NOMO-1 treated with DMSO at 0.1 percent for 48 hours (cell line): ENCODE results near the gene NEK2.
"Not testable (repeated sequence)": the region's sequence is repeated elsewhere in the genome, so short reads cannot be mapped to it uniquely, and the experiment has no call there.

Experiments
- DNase-seq: peaks from one replicate; lab custom pipeline; 2025; ENCODE audit not compliant: unreplicated experiment; lab: John Stamatoyannopoulos, UW

The NEK2 gene

GRCh38 chr1:211634461-211634860 lies 41.0 kb downstream of the NEK2 start:
- no peak for DNase-seq

GRCh38 chr1:211633524-211633846 lies 41.9 kb downstream of the NEK2 start:
- no peak for DNase-seq

GRCh38 chr1:211632808-211633523 lies 42.5 kb downstream of the NEK2 start:
- no peak for DNase-seq

- no peak for DNase-seq
Measured at GRCh38 chr1:211632117-211632807, 43.2 kb downstream of the NEK2 start.

GRCh38 chr1:211631168-211631567 lies 44.3 kb downstream of the NEK2 start:
- no peak for DNase-seq

DNA sequence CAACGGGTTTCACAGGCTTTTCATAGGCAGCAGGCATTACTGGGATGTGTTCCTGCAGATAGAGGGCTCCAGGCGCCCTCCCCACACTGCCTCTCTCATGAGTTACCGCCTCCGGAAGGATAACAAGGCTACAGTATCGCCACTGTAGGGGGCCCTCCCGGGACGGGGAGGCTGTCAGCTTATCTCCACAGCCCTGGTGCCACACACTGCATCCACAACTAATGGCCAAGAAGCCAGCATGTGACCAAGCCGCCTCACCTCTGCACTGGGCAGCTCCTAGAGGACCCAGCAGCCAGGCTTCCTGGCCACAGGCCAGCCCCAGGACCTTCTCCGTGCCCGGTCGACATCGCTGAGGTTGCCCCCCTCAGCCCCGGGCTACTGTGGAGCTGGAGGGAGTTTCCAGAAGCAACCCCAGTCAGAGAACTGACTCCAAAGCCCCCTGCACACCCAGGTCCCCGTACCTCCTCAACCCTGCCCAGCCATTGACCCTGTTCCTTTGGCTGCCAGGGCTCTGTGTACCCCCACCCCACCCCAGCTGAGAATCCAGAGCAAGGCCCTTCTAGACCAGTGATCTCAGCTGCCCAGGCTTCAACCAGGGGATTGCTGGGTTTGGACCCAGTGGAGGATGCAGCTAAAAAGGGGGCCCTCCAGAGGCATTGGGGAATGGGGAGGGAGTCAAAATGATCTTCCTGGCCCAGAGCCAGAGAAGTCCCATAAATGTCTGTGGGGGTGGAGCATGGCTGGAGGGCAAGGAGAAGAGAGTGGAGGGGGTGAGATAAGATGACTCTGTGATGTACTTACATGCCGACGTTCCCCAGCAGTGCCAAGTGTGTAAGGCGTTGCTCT lies 45.0 kb downstream of the NEK2 start:
- DNase-seq = no peak

DNA sequence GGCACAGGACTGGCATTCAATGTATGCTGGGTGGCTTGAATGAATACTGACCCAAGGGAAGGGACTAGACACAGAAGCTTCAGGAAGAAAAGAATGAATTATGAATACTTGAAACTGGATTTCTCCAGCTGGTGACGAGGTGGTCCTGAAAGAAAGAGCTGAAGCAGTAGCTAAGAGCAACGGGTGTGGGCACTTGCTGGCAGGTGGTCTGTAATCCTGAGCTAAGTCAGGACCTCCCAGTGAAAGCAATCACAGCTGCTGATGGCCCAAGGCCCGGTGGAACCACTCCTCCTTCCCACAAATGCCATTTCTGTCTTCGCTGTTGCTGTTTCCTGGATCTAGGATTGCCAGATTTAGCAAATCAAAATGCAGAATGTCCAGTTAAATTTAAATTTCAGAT lies 47.0 kb downstream of the NEK2 start:
- DNase-seq = no peak

DNA sequence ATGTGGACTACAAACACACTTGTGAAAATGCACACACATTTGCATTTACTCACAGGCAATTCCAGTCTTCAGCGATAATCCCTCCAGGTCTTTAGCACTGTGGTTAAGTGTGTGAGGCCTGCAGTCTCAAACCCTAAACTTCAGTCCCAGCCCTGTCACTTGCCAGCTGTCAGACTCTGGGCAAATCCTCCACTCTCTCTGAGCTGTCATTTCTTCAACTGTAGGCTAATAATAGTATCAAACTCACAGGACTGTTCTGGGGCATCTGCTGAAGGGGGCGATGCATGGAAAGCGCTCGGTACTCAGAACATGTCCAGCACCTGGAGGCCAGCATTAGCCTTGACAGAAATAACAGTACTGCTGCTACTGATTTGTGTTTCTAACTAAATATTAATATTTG lies 48.2 kb downstream of the NEK2 start:
- DNase-seq = no peak

DNA sequence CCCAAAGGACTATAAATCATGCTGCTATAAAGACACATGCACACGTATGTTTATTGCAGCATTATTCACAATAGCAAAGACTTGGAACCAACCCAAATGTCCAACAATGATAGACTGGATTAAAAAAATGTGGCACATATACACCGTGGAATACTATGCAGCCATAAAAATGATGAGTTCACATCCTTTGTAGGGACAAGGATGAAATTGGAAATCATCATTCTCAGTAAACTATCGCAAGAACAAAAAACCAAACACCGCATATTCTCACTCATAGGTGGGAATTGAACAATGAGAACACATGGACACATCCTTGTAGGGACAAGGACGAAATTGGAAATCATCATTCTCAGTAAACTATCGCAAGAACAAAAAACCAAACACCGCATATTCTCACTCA lies 49.6 kb downstream of the NEK2 start:
- not testable (repeated sequence) for DNase-seq

DNA sequence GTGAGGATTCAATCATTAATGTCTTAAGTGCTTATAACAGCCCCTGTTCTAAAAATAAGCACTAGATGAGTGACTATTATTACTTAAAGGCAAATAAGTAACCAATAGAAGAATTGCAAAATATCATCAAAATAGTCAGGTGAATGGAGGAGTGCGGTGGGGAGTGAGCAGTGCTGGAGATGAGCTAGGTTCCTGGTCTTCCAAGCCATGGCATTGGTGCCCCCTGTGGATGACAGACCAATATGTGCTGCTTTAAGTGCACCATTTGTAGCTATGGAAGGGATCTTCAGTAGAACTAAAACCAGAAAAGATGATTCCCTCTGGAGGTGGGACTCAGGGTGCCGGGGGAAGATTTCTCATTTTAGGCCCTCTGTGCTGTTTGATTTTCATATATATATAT lies 50.4 kb downstream of the NEK2 start:
- peak; percentile 61 for DNase-seq

- no peak for DNase-seq
Measured at GRCh38 chr1:211623515-211623914, 51.9 kb downstream of the NEK2 start.

DNA sequence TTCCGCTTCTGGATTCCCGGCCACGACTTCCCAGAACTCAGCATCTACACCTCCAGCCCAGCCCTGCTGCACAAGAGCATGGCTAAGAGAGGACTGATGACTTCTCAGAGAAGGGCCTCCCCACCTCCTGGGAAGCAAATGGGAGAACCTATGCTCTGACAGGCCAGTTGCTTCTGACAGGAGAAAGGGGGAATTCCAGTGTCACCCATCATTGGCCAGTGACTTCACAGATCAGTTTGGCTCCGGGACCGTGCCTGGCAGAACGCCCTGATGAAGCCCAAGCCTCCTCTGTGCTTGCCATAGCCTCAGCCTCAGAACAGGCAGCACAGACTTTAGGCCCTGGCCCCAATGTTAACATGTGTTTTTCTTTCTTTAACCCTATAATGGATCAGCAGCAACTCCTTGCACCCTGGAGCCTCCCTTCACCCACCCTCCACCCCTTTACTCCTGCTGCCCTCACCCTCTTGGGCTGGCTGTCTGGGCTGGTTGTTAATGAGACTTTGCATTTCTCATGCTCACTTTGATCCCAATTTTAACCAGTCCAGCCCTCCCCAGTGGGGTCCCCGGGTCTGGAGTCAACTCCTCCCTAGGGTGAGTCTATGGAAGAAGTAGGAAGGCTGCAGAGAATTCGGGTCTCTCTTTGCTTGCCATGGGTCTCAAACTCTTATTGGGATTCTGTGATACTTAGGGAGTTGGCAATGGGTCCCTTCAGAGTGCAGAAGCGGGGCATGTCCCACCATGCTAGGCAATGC lies 53.8 kb downstream of the NEK2 start:
- no peak for DNase-seq

GRCh38 chr1:211620097-211620496 lies 55.3 kb downstream of the NEK2 start:
- DNase-seq = no peak

DNA sequence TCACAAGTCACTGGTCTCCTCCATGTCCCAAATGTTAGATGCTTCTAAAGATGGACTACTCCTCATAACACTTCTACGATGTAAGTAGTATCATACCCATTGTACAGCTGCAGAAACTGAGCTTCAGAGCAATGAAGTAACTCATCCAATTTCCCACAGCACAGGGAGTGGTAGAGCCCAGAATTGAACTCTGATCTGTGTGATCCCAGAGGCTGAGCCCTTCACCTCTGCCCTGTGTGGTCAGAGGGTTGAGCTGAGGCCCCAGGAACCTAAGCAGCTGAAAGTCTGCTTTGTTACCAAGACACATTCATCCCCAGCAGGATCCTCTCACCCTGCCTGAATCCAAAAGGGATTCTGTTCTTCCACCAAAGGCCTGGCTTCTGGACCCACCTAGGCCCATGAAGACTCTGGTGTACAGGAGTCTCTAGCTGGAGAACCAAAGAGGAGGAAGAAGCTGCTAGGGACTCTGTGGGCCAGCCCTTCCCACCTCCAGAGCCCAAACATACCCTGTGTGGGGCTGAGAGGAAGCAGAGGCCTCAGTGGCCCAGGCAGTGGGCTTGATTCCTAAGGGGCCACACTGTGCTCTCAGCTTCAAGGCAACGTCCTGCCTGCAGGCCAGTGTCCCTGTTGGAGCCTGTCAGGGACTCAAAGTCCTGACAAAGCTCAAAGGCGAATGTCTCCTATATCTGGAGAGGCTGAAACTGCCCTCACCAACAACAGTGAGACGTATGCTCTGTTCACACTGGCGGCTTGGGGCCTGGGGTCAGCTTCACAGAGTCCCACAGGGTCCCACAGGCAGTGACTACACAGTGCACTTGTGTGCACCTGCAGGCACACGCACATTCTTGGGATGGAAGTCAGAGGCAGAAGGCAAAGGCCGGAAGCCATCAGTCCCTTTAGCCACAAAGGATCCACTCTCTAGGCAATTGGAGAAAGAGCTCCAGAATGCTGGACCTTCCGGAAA lies 56.1 kb downstream of the NEK2 start:
- DNase-seq = no peak

- no peak for DNase-seq
Measured at GRCh38 chr1:211616965-211617297, 58.5 kb downstream of the NEK2 start.

- DNase-seq = no peak
Measured at GRCh38 chr1:211616231-211616964, 59.0 kb downstream of the NEK2 start.

GRCh38 chr1:211614615-211615014 lies 60.8 kb downstream of the NEK2 start:
- DNase-seq = no peak

DNA sequence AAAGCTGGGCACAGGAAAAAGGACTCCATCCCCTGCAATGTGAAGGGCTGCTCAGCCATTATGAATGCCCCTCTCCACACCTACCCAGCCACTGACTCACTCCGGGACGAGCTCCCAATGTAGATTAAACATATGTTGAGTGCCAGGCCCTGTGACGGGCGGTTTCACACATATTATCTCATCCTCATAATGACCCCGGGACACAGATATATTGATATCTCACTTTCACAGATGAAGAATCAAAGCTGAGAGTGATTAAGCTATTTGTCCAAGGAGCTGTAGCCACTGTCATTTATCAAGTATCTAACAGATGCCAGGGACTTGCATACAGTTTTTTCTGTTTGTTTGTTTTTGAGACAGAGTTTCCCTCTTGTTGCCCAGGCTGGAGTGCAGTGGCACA lies 61.5 kb downstream of the NEK2 start:
- no peak for DNase-seq

- peak; percentile 81 for DNase-seq
Measured at GRCh38 chr1:211613108-211613947, 62.1 kb downstream of the NEK2 start.
